Measurements from ENCODE around the gene CROCC2.

- no peak for TF ChIP-seq ZBTB17 (tag by site-specific recombination; IDR thresholded peaks at IDR 0.05)
- no peak for TF ChIP-seq ZNF350 (tag by site-specific recombination; IDR thresholded peaks at IDR 0.05)
- TF ChIP-seq CTCF (tag by site-specific recombination; IDR thresholded peaks at IDR 0.05), result no peak
- TF ChIP-seq ZNF24 (tag by site-specific recombination; IDR thresholded peaks at IDR 0.05), result no peak
- TF ChIP-seq ZNF473 (tag by site-specific recombination; IDR thresholded peaks at IDR 0.05), result no peak
- TF ChIP-seq KLF1 (tag by site-specific recombination; IDR thresholded peaks at IDR 0.05), result no peak
- TF ChIP-seq GFI1B (tag by site-specific recombination; IDR thresholded peaks at IDR 0.05), result no peak
- no peak for TF ChIP-seq ZBTB26 (tag by site-specific recombination; optimal IDR thresholded peaks at IDR 0.05)
- no peak for TF ChIP-seq REPIN1 (tag by site-specific recombination; IDR thresholded peaks at IDR 0.05; ENCODE audit: low read depth)
- TF ChIP-seq PATZ1 (tag by site-specific recombination; IDR thresholded peaks at IDR 0.05), result no peak
- TF ChIP-seq GLIS1 (tag by site-specific recombination; IDR thresholded peaks at IDR 0.05), result no peak
Observed at GRCh38 chr2:240933966-240934700, 28.0 kb downstream of the CROCC2 start.
